SKM-1 treated with dmso at 0.1 percent for 144 hours (cell line): Measurements from ENCODE around the gene SEMA3B.
"Not testable (repeated sequence)": the region's sequence is repeated elsewhere in the genome, so short reads cannot be mapped to it uniquely, and the experiment has no call there.

Experiments
- DNase-seq: peaks from one replicate; lab custom pipeline; 2025; ENCODE audit not compliant: unreplicated experiment; lab: John Stamatoyannopoulos, UW

Gene SEMA3B

GRCh38 chr3:50271314-50271936 lies 2.5 kb downstream of the SEMA3B start:
- DNase-seq, result no peak

- not testable (repeated sequence) for DNase-seq
Measured at GRCh38 chr3:50272538-50272910, 3.6 kb downstream of the SEMA3B start.

- DNase-seq, result peak; percentile 78
Measured at GRCh38 chr3:50272911-50273688, 4.2 kb downstream of the SEMA3B start.

- DNase-seq, result no peak
Measured at GRCh38 chr3:50273689-50274065, 4.7 kb downstream of the SEMA3B start.

- DNase-seq, result peak; percentile 32
Measured at GRCh38 chr3:50274371-50275104, 5.6 kb downstream of the SEMA3B start.

GRCh38 chr3:50275141-50275995 lies 6.4 kb downstream of the SEMA3B start:
- no peak for DNase-seq

GRCh38 chr3:50275996-50276761 lies 7.2 kb downstream of the SEMA3B start:
- DNase-seq, result no peak

- no peak for DNase-seq
Measured at GRCh38 chr3:50276762-50277101, 7.8 kb downstream of the SEMA3B start.

GRCh38 chr3:50278123-50278879 lies 9.4 kb downstream of the SEMA3B start:
- DNase-seq, result no peak

GRCh38 chr3:50278880-50279224 lies 9.9 kb downstream of the SEMA3B start, which contains the start of gene LSMEM2:
TSS of gene LSMEM2 (plus strand) at chr3:50279087. CDS start at chr3:50279114, 27 bp downstream.
- DNase-seq, result no peak

- DNase-seq, result no peak
Measured at GRCh38 chr3:50279255-50280016, 10.5 kb downstream of the SEMA3B start.

- DNase-seq, result not testable (repeated sequence)
Measured at GRCh38 chr3:50284121-50284520, 15.2 kb downstream of the SEMA3B start.

GRCh38 chr3:50286322-50287227 lies 17.6 kb downstream of the SEMA3B start:
- no peak for DNase-seq

GRCh38 chr3:50287262-50287661 lies 18.3 kb downstream of the SEMA3B start:
- DNase-seq, result no peak

GRCh38 chr3:50288387-50289007 lies 19.6 kb downstream of the SEMA3B start:
- DNase-seq, result no peak

- no peak for DNase-seq
Measured at GRCh38 chr3:50289130-50289529, 20.2 kb downstream of the SEMA3B start.

- no peak for DNase-seq
Measured at GRCh38 chr3:50290161-50290641, 21.3 kb downstream of the SEMA3B start.
